HG02588 (cell line): ENCODE data around the gene ZNF497.
"Not testable (repeated sequence)": the region's sequence is repeated elsewhere in the genome, so short reads cannot be mapped to it uniquely, and the experiment has no call there.

Source experiments
- ATAC-seq: cut with Tn5 transposase; IDR thresholded peaks from one replicate; pipeline ENCODE4 v1.9.1; 2021; ENCODE audit warnings: mild to moderate bottlenecking, moderate library complexity; ENCODE audit not compliant: unreplicated experiment

Gene ZNF497

GRCh38 chr19:58362272-58362994, at the start of gene ZNF497:
Gene ZNF497 (minus strand): TSS chr19:58362751. CDS start chr19:58357635, 5,116 bp downstream.
- peak; percentile 85 for ATAC-seq

DNA sequence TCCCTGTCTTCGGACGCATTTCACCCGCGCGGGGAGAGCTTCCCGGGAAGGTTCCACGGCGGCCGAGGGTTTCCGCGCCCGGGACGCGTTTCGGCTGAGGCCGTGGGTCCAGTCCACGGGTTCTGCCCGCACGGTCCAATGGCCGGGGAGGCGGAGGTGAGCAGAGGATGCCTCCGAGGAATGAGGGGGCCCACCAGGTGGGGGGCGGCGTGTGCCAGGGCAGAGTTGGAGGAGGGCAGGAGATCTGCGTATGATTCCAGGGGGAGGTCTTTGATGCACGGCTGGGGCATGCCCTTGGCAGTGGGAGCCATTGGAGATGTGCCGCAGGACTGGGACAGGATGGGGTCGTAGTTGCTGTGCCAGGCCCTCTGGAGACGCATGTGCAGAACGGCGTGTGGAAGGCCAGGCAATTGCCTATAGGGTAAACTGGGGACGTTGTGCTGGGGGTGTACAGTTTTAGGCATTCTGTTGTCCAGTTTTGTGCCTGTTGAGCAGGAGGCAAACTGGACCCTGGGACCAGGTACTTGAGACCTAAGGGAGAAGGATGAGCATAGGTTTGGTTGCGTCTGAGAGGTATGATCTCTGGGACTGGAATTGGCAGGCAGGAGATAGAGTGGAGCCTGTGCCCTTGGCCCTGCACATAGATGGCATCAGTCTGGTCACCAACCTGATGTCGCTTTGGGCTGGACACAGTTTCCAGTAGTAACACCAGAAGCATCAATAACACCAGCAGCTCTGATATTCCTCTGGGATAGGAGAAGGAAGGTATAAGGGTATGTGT, 46.6 kb upstream of the ZNF497 start:
- no peak for ATAC-seq

DNA sequence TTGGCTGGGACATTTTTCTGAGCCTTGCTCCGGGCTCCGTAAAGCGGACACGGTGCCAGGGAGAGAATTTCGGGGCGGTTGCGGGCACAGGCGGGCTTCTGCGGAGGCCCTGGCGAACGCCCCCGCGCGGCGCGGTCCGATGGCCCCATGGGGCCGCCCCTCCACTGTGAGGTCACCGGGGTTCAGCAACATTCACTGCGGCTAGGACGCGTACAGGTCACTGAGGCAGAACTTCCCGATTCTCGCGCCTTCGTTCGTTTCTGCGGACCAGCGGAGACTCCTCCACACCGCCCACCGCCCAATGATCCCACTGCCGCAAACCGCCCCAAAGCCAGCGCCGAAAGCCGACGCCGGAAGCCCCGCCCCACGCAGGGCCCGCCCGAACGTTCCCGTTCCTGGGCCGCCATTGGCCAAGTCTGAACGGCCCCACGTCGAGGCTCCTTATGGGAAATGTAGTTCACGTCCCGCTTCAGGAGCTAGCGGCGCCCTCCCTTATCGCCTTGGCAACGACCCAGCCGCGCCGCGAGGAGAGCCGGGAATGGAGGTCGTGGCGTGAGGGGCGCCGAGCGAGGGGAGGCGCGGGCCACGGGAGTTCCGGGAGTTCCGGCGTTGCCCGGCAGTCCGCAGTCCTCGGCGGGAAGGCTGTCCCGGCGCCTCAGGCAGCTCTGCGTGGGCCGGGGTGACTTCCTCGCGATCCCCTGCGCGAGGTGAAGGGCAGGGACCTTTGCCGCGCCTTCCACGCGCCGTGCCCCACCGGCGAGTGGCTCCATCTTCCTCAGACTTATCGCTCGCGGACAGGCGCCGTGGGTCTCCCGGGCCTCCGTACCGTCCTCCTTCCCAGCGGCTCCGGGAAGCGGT, 45.8 kb upstream of the ZNF497 start, which contains the start of gene ZNF584:
TSS of gene ZNF584 (plus strand) at position 498 of the 858 bp plus-strand sequence. CDS start 499 bp downstream, outside the sequence.
- peak; percentile 89 for ATAC-seq

DNA sequence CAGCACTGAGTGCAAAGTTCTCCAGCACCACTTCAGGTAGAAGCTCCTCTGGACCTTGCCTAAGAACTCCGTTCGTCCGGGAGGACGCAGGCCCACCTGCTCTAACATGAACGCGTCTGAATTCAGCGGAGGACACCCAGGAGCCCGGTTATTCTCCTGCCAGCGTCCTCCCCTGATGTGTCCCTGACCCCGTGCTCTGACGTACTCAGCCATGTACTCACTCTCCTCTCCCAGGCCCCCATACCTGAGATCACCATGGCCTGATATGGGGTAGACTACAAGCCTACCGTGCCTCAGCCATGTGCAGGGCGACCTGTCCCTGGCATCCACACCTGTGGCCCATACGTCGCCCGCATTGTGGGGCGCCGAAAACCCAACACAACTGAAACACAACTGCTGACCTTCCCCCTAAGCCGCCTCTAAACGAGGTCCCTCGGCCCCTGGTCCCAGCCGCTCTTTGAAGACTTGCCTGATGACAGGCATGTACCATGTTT, 45.2 kb upstream of the ZNF497 start:
- no peak for ATAC-seq

DNA sequence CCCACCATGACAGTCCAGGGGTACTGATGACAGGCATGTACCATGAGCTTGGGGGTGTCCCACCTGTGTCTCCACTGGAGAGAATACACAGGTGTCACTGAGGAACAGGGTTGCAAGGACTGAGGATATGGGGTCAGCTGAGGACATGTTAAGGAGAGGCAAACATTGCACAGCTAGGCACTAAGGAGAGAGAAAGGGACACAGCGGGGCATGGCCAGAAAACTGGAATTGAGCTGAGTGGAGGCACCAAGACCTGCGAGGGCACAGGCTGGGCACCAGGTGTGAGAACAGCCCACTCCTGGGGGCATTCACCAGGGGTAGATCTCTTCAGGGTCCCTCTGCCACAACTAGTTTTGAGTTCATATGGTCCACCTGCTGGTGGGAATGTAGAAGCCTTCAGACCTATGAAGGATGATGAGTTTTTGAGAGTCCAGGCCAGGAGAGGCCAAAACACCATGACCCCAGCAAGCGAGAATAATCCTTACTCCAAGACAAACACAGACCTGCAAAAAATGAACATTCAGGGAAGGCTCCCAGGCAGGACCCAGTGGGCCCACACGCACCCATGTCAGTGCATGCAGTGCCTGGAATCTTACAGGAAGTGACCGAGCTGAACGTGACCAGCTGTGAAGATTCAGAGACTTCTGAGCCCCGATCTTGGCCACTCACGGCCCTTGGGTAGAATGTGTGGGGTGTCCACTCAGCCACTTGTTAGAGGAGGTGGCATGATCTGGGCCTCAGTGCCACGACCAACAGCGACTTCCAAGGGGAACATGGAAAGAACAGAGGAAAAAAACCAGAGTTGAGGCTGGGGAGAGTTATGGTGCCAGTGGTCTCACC, 44.5 kb upstream of the ZNF497 start:
- ATAC-seq: no peak

- ATAC-seq: not testable (repeated sequence)
These were observed 41.4 kb upstream of the ZNF497 start for GRCh38 chr19:58403920-58404478.

- no peak for ATAC-seq
These were observed 39.4 kb upstream of the ZNF497 start for GRCh38 chr19:58401840-58402421.

DNA sequence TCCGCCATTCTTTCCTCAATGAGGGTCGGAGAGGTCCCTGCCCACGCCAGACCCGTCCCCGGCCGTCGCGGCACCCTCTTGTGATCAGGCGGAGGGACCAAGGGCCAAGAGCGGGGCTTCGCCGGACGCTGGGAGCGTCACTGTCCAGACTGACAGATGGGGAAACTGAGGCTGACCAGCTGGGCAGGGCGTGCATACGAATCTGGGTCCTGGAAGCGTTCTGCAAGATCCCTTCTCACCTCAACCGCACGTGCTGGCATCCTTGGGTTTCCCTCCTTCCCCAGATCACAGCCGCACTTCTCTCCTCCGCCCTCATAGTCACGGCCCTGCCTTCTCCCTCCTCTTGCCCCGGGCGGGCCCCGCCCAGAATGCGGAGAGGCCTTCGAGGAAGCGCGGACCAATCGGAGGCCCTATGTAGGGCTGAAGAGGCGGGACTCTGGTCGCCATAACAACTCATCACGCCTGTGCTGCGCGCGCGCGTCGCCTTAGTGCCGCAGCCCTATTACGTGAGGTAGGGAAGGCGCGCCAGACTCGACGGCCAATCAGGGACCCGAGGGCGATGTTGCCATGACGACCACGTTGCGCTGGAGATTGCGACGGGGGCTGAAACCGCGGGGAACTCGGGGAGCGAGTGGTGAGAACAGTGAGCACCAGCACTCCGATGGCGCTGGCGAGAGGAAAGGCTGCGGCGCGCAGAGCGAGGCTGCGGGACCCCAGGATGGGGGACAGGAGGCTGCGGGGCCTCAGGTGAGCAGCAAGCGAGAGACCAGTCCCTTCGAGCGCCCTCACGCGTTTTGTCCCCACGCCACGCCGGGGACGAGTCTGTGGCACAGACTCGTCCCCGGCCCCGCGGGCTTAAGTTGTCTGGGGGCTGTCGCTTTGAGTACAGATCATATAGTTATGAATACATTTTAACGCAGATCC, 38.6 kb upstream of the ZNF497 start:
- ATAC-seq: peak; percentile 96

GRCh38 chr19:58400316-58400915, 37.9 kb upstream of the ZNF497 start:
- ATAC-seq: no peak

GRCh38 chr19:58399903-58400302, 37.4 kb upstream of the ZNF497 start:
- no peak for ATAC-seq

DNA sequence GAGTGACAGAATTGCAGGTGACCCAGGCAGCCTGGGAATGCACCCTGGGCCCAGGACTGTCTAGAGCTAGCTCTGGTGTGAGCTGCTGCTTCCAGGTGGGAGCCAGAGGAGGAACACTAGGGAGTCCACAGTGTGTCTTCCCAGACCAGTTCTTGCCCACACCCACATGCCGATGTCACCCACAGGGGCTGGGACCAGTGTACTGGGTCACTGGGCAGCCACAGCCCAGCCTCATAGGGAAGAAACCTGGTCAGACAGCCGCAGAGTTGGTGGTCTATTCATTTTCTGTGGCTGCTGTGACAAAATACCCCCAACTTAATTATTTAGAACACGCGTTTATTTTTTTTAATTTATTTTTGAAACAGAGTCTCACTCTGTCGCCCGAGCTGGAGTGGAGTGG, 36.0 kb upstream of the ZNF497 start:
- ATAC-seq: no peak

- no peak for ATAC-seq
These were observed 35.5 kb upstream of the ZNF497 start for GRCh38 chr19:58398087-58398486.

- ATAC-seq: no peak
These were observed 35.0 kb upstream of the ZNF497 start for GRCh38 chr19:58397533-58398037.

DNA sequence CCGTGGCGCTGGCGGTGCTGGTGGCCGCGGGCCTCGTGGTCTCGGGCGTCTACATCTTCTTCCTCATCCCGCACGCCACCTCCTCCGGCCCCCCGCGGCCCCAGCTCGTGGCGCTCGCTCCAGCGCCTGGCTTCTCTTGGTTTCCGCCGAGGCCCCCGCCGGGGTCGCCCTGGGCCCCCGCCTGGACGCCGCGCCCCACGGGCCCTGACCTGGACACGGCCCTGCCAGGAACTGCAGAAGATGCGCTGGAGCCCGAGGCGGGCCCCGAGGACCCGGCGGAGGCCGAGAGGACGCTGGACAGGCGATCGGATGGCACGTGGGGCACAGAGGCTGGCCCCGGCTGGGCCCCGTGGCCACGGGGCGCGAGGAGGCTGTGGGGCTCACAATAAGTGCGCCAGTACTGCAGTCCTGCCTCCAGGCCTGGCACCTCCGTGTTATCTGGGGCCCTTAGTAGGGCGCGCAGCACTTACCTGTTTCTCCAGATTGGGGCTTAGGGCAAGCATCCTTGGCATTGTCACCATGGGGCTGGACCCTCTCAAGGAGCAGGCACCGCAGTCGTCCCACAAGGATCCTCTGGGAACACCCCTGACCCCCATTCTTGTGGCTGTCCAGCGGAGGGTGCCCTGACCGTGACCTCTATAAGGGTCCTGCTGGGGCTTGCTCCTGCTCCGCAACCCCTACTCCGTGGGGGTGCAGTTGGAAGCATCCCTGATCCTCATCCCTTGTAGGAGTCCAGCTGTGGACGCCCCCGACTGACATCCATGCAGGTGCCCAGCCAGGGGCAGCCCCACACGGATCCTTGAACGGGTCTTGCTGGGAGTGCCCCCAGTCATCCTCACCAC, 34.4 kb upstream of the ZNF497 start:
- no peak for ATAC-seq

GRCh38 chr19:58395979-58396627, 33.6 kb upstream of the ZNF497 start:
- ATAC-seq: no peak

- no peak for ATAC-seq
These were observed 32.8 kb upstream of the ZNF497 start, which contains the start of gene RNF225 for GRCh38 chr19:58395220-58395978. Gene RNF225 (plus strand): TSS chr19:58395656. CDS start chr19:58396090, 434 bp downstream.
